ENCODE data around the gene FAM53A.

DNA sequence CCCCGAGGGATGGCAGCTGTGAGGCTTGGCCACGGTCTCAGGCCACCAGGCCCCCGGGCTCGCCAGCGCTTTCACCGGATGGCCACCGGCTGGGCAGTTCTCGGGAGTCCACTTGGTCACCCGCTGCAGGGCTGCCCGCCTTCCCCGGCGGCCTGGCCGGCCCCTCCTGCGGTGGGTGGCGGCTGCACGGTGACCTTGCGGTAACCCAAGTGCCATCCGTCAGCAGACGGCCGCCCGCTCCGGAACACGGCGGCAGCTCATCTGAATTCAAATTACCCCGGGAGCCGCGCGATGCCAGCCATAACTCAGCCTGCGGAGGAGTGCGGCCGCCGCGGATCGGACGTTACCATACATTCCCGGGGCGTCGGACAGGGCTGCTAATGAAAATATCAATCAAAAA, 60.7 kb downstream of the FAM53A start:
- TF ChIP-seq CTCF (conservative IDR thresholded peaks at IDR 0.05; ENCODE audit: low read depth, low read length), result no peak
- no peak for TF ChIP-seq EZH2 (IDR thresholded peaks at IDR 0.05; ENCODE audit: low read length, unreplicated experiment)
- no peak for TF ChIP-seq EZH2phosphoT487 (IDR thresholded peaks at IDR 0.05; ENCODE audit: borderline replicate concordance, low read length)

Measured in PC-3 (cell line).